Tibial nerve (tissue), 4 donors: ENCODE results near the gene RAB30. TPM values are rescaled to one million over a fixed set of nuclear protein-coding genes. Genes with fewer than 3 reads are reported as not detected.

Experiments used
- DNase-seq, 2 donors: peaks; one replicate each; pipeline ENCODE4 v3.0.0-alpha.2; 2019; ENCODE audit warnings: low spot score in 2 of 2
- H3K27ac ChIP-seq, 4 donors: fragments of 200-600 bp; sonication (generic) in 3 of 4; one replicate each; pipeline ENCODE4 v1.5.1; 2017 to 2019; ENCODE audit warnings: mild to moderate bottlenecking in 1 of 4
- H3K27me3 ChIP-seq, 2 donors: fragments of 200-600 bp; sonication (generic) in 1 of 2; one replicate each; pipeline versions ENCODE4 v1.5.1 to v1.6.0; 2017 to 2019
- H3K36me3 ChIP-seq, 3 donors: fragments of 200-600 bp; sonication (generic); one replicate each; pipeline ENCODE4 v1.5.1; 2018 to 2019
- H3K4me1 ChIP-seq, 4 donors: fragments of 200-600 bp; sonication (generic) in 3 of 4; one replicate each; pipeline ENCODE4 v1.5.1; 2017 to 2019
- H3K4me3 ChIP-seq, 4 donors: fragments of 200-600 bp; sonication (generic) in 3 of 4; one replicate each; pipeline ENCODE4 v1.5.1; 2017 to 2019; ENCODE audit warnings: mild to moderate bottlenecking in 1 of 4, moderate library complexity in 1 of 4
- H3K9me3 ChIP-seq, 4 donors: fragments of 200-600 bp; sonication (generic) in 3 of 4; one replicate each; pipeline ENCODE4 v1.5.1; 2017 to 2019
- CTCF ChIP-seq, 5 experiments: fragments of 200-600 bp in 3 of 5; fragments of 450-650 bp in 2 of 5; sonication (generic) in 3 of 5; IDR thresholded peaks; one replicate each; pipeline ENCODE4 v1.5.1; 2016 to 2019; ENCODE audit warnings: antibody characterized with exemption in 5 of 5, mild to moderate bottlenecking in 3 of 5, moderate library complexity in 2 of 5
- EP300 ChIP-seq, 2 donors: sonication (generic); formaldehyde crosslinking; IDR thresholded peaks; one replicate each; pipeline ENCODE4 v1.6.1; 2017; ENCODE audit warnings: antibody characterized with exemption in 2 of 2, mild to moderate bottlenecking in 1 of 2
- POLR2A ChIP-seq, 2 donors: fragments of 450-650 bp; IDR thresholded peaks; one replicate each; pipeline ENCODE4 v1.6.1; 2017; ENCODE audit warnings: antibody characterized with exemption in 2 of 2, mild to moderate bottlenecking in 2 of 2, moderate library complexity in 2 of 2
- WGBS, 2 donors: methylation state at CpG; one replicate each; pipeline ENCODE4 v1.1.5; 2018; 5-methylcytosine and 5-hydroxymethylcytosine counted together
- total RNA-seq, 4 donors: library from RNA; depleted of rRNA; stranded (reverse); fragments of >200 nt; gene quantifications; one replicate each; pipeline ENCODE4 v1.1.0, GENCODE V29; 2016

RAB30 gene
- total RNA-seq, 4 donors from 2014 or later, result 19.8 to 50.4 (median 31.2) TPM

DNA sequence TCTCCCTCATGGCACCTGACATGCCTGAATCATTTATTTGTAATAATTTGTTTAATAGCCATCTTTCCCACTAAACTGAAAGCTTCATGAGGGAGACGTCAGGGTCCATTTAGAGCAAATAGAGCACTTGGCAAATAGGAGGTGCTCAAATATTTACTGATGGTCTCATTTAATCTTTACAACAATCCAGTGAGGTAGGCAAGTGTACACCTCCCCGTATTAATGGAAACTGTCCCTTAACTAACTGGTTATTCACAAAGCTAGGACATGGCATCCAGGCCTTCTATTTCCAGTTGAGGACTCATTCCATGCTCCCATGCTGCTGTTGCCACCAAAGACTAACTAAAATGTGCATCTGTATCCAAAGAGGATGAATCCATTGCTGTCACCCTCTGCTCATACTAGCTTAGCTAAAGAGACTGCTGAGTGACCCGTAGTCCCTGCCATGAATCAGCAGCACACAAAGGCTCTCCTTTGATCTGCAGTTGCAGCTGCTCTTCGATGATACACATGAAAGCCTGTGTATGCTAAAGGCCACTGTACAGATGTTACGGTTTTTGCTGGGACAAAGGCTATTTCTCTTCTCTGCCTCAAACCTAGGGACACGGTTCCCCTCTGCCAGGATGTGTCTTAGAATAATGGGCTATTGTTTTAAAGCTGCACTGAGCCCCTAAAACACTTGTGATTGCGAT, 82.6 kb downstream of the RAB30 start:
- Histone ChIP-seq H3K9me3 (no peaks in the 10 kb centered on the region), H3K27me3 (no peaks in the 10 kb centered on the region), H3K27ac (peak overlapping the region in 2 of 4 donors; percentile 4 to 16), H3K4me3 (no peak overlapping the region), H3K4me1 (peaks cover 0 to 30% (median 3%) of the 10 kb centered on the region in 4 donors), H3K36me3 (peaks cover 0 to 33% (median 0%) of the 10 kb centered on the region in 3 donors)
- TF ChIP-seq EP300 (IDR thresholded peaks at IDR 0.05) (no peak), POLR2A (IDR thresholded peaks at IDR 0.05) (no peak), CTCF (IDR thresholded peaks at IDR 0.05) (no peak)
- no peak for DNase-seq
- 44 to 49% methylated on average over 7 of the region's 7 CpGs for WGBS, 2 donors

- WGBS, 2 donors, result 92% methylated on average over 2 of the region's 2 CpGs
- H3K36me3 ChIP-seq, result peaks cover 0 to 38% (median 0%) of the 10 kb centered on the region in 3 donors
- H3K27me3 ChIP-seq, result no peaks in the 10 kb centered on the region
- no peak overlapping the region for H3K27ac ChIP-seq
- H3K9me3 ChIP-seq, result no peaks in the 10 kb centered on the region
- no peak for DNase-seq
- no peak overlapping the region for H3K4me3 ChIP-seq
- H3K4me1 ChIP-seq, result peaks cover 0 to 23% (median 3%) of the 10 kb centered on the region in 4 donors
- no peak for TF ChIP-seq EP300 (IDR thresholded peaks at IDR 0.05)
- TF ChIP-seq POLR2A (IDR thresholded peaks at IDR 0.05), result no peak
Observed at GRCh38 chr11:82987997-82988396, 83.7 kb downstream of the RAB30 start.

DNA sequence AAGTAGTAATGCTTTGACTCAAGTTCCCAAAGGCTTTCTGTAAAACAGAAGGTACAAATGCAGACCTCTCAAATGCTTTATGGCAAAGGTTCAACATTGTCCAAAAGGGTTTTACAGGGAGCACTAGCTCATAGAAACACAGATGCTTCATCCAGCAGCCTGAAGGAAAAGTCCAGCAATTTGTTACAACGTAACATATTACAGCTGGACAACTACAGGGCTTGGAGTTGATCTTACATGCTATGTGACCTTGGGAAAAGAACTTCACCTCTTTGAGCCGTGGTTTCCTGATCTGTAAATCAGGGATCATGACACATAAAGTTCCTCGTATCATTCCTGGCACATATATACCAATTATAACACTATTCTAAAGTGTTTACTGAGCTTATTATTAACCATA, 85.3 kb downstream of the RAB30 start:
- H3K27ac ChIP-seq, result no peak overlapping the region
- no peak for DNase-seq
- 66 to 74% methylated on average over 3 of the region's 3 CpGs for WGBS, 2 donors
- no peaks in the 10 kb centered on the region for H3K9me3 ChIP-seq
- TF ChIP-seq EP300 (IDR thresholded peaks at IDR 0.05), result no peak
- TF ChIP-seq CTCF (IDR thresholded peaks at IDR 0.05), result no peak
- no peak for TF ChIP-seq POLR2A (IDR thresholded peaks at IDR 0.05)
- H3K4me3 ChIP-seq, result no peak overlapping the region
- peaks cover 0 to 46% (median 4%) of the 10 kb centered on the region in 3 donors for H3K36me3 ChIP-seq
- H3K4me1 ChIP-seq, result peaks cover 0 to 19% (median 3%) of the 10 kb centered on the region in 4 donors
- no peaks in the 10 kb centered on the region for H3K27me3 ChIP-seq

DNA sequence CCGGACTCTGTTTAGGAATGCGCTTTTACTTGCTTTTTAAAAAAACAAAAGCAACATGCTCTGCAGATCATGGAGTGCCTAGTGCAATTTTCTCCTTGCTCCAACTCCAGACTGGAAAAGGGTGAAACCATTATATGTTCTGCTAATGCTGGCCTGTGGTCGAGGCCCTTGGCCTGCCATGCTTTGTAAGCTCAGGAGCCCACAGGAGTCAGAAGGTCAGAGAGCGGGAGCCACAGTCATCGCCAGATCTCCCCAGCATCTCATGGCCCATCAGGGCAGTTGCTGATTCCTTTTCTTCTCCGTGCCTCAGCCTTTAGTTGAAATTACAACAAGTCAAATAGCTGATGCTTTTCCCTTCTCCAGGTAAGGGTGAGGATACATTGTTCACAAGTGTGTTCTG, 89.8 kb downstream of the RAB30 start:
- peaks cover 0 to 14% (median 0%) of the 10 kb centered on the region in 4 donors for H3K4me1 ChIP-seq
- WGBS, 2 donors, result 87 to 94% methylated on average over 6 of the region's 6 CpGs
- DNase-seq, result no peak
- no peak for TF ChIP-seq CTCF (IDR thresholded peaks at IDR 0.05)
- no peak for TF ChIP-seq POLR2A (IDR thresholded peaks at IDR 0.05)
- no peak for TF ChIP-seq EP300 (IDR thresholded peaks at IDR 0.05)
- no peaks in the 10 kb centered on the region for H3K27me3 ChIP-seq
- no peak overlapping the region for H3K4me3 ChIP-seq
- H3K36me3 ChIP-seq, result peaks cover 0 to 48% (median 11%) of the 10 kb centered on the region in 3 donors
- H3K27ac ChIP-seq, result no peak overlapping the region
- no peaks in the 10 kb centered on the region for H3K9me3 ChIP-seq

GRCh38 chr11:82980947-82981346, 90.8 kb downstream of the RAB30 start:
- Histone ChIP-seq H3K36me3 (peaks cover 0 to 41% (median 11%) of the 10 kb centered on the region in 3 donors), H3K27ac (no peak overlapping the region), H3K9me3 (no peaks in the 10 kb centered on the region), H3K4me1 (peaks cover 0 to 14% (median 0%) of the 10 kb centered on the region in 4 donors), H3K4me3 (no peak overlapping the region), H3K27me3 (no peaks in the 10 kb centered on the region)
- 83 to 86% methylated on average over 4 of the region's 4 CpGs for WGBS, 2 donors
- TF ChIP-seq POLR2A (IDR thresholded peaks at IDR 0.05), result no peak
- no peak for TF ChIP-seq CTCF (IDR thresholded peaks at IDR 0.05)
- no peak for TF ChIP-seq EP300 (IDR thresholded peaks at IDR 0.05)
- no peak for DNase-seq
